Hematopoietic multipotent progenitor cell treated with erythropoietin and hydrocortisone succinate and interleukin-3 and kit ligand, for 15 days (in vitro differentiated cells): ENCODE results near the gene PDSS2.
"Not testable (repeated sequence)": the region's sequence is repeated elsewhere in the genome, so short reads cannot be mapped to it uniquely, and the experiment has no call there.

Experiments
- DNase-seq: peaks from one replicate; pipeline ENCODE4 v3.0.0-alpha.2; 2015; ENCODE audit warnings: low spot score

Gene PDSS2

DNA sequence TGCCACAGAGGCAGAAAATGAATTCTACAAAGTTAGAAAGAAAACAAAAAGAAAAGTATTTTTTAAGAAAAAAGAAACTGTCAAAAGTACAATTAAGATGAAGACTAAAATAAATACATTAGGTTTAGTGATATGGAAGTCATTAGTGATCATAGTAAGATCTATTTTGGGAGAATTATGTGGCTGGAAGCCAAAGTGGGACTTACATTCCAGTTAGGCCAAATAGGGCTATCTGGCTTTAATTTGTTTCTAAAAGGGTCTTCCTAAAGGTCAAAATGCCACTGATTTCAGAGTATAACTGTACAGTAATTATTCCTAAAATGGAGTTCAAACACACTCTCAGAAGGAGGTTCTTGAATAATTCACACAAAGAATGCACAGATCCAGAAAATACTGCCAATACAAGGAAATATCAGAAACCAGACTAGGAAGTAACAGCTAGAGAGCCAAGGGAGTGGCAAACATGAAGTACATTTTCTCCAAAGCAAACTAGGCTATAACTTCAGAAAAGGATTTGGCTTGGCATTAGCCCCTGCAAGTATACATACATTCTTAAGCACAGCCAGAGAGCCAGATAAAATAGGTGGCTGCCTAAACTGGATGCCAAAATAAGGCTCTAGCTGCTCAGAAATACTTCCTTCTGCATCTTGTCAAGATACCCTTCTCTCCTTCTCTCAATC, 45.3 kb downstream of the PDSS2 start:
- no peak for DNase-seq

DNA sequence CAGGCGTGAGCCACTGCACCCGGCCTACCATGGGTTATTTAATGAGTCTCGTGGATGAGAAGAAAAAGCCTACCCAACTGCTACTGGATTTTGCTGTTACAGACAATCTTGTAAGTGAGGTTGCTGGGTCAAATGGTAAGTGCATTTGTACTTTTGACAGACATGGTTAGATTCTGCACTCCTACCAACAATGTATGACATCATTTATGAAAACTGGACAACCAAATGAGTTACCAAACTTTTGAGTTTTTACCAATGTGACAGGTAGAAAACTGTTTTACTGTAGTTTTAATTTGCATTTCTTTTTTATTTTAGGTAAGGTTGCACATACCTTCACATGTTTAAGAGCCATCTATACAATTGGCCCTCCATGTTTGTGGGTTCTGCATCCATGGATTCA, 48.2 kb downstream of the PDSS2 start:
- no peak for DNase-seq

DNA sequence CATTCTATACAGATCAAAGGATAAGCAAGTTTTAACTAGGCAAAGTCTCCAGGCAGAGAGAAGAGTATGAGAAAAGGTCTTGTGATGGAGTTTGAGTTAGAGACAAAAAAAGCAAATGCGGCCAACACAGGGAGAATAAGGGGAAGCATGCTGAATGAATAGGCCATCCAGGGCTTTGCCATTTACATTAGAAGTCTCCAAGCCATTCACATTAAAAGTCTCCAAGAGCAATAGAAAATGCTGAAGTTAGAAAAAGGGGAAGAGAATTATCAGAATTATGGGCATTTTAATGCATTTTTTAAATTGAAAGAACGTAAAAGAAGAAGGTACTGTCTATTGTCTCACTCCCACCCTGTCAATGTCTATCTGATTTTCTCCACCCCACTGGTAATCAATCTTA, 49.4 kb downstream of the PDSS2 start:
- DNase-seq: no peak

DNA sequence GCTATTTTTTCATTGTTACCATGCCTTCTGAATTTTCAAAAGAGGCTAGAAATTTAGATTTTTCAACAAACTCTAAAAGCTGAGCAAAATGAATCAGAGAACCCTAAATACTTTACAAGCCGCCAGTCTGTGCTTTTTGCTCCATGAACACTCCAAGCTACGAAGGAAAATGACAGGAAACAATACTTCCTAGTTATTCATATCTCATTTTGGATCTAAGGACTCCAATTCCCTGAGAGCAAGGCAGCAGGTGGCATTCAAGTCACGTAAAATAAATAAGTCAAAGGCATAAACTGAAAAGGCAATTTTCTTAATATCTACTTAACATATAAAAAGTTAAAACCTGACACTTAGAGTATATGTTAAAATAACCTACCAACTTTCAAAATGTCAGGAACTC, 50.6 kb downstream of the PDSS2 start:
- no peak for DNase-seq

DNA sequence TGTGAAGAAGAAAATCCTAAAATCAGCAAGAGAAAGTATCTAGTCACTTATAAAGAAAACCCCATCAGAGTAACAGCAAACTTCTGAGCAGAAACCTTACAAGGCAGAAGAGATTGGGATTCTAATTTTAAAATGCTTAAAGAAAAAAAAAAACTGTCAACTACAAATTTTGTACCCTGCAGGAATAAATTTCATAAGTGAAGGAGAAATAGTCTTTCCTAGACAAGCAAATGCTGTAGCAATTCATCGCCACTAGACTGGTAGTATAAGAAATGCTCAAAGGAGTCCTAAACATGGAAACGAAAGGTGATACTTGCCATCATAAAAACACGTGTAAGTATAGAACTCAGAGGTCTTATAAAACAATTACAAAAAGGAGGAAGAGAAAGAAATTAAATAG, 54.4 kb downstream of the PDSS2 start:
- DNase-seq: no peak

DNA sequence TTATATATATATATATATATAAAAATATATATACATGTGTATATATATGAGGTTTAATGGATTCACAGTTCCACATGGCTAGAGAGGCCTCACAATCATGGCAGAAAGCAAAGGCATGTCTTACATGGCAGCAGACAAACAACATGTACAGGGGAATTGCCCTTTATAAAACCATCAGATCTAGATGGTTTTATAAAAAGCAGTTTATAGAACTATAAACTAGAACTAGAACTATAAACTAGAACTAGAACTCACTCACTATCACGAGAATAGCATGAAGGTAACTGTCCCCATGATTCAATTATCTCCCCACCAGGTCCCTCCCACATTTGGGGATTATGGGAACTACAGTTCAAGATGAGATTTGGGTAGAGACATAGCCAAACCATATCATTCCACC, 56.8 kb downstream of the PDSS2 start:
- no peak for DNase-seq

DNA sequence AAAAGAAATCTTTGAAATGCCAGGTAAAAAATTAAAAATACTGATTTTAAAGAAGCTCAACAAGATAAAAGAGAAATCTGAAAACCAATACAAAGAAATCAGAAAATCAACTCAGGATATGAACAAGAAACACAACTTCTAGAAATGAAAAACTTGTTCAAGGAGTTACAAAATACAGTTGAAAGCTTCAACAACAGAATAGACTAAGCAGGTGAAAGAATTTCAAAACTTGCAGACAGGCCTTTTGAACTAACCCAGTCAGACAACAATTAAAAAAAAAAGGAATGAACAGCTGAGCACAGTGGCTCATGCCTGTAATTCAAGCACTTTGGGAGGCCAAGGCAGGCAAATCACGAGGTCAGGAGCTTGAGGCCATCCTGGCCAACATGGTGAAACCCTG, 57.8 kb downstream of the PDSS2 start:
- no peak for DNase-seq

DNA sequence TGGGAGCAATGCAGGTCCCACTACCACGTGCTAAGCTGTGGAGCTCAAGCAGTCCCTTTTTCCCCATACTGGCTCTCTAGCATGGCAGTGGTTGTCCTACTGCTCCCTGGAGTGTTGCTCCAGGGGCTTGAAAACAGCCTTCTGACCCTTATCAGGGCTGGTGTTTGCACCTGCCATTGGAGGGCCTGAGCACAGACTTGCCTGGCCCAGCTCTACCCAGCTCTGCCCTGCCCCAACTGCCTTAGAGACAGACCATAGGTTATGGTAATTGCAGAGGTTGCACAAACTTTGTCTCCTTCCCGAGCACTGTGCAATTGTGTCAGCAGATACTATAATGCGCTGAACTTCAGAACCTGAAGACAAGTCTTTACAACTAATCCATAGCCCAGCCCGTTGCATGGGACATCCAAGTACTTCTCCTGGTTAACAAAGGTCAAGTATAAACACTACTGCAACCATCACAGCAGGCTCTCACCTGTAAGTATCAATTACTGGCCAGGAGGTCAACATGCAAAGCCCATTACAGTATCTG, 58.7 kb downstream of the PDSS2 start:
- DNase-seq: no peak

DNA sequence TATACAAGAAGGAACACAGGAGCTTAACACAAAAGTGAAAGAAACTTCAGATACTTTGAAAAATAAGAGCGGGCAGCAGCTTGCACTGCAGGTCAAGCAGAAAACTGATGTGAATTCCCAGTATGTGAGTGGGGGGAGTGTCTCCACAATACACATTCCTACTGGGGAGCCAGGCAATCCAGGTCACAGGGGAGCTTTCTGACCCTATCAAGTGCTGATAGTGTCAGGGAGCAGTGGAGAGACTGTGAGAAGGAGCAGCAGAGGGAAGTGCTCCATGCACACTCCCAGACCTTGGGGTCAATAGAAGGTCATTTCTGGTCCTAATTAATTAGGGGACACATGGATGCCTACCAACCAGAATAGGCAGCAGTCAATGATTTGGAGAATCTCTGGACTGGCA, 59.4 kb downstream of the PDSS2 start:
- no peak for DNase-seq

DNA sequence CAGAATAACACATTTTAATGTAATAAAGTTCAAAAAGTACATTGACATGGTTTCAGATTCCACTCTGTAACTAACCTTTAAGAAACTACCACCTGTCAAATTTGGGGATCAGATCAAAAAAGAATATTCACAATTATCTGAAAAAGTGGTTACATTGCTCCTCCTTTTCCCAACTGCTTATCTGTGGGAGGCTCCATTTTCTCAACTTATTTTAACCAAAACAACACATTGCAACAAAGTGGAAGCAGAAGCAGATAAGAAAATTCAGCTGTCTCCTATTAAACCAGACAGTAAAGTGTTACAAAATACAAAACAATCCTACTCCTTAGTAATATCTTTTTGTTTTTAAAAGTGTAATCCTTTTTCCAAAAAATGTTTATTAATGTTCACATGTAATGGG, 61.4 kb downstream of the PDSS2 start:
- DNase-seq: no peak

DNA sequence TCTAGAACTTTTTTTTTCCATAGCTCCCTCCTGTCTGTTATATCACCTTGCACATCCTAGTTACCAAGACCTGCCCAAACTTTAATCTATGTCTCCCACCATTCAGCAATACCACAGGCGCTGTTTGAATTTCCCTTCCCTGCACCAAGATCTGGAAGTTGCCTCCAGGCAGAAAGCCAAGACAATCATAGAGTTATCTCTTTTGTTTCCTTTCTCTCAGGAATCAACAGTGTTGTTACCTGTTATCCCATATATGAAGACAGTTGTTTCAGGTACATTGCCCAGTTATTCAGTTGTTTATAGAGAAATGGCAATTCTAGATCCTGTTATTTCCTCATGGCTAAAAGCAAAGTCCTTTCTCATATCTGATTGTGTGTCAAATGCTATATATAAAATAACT, 63.2 kb downstream of the PDSS2 start:
- DNase-seq: no peak

DNA sequence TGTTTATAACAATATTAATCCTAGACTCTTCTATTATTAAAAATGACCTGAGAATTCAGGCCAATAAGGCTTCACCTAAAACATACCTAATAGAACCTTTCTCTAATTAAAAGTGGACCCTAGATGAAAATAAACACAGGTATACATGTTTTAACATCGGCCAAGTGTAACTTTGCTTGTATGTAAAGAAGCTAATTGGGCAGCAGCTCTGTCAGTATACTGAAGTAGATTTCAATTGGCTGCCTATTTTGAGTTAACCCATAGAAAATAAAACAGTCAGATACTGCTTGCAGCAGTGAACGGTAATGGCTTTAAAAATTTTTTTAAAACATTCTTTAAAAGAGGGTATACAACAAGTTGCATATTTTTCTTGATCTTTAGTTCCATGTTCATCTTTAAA, 67.3 kb downstream of the PDSS2 start:
- no peak for DNase-seq

DNA sequence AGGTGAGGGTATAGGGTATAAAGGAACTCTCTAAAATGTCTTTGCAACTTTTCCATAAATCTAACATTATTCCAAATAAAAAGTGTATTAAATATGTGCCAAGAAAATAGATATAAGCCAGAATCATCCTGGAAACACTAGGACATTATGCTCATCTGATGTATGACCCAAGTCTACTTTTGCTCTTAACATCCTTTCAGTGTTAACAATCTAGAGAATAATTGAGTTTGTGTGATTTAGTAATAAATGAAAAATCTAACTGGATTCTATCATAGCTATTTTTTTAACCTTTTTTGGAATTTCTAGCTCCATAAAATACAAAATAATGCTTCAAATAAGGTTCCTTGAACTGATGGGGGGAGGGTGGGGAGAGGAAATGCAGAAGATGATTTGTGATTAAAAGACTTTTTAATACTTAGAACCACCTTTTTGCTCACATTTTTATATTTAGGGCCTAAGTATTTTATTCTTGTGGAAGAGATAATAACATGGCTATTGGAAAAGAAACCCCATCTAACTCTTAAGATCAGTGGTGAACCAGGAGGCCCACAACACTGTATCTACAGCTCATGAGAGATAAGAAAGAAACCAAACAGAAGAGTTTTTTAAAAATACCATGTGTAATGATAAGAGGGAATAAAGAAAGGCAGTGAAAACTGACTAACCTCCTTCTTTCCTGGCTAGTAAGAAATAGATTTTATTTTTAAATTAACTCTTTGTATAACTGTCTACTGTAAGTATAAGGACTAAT, 68.5 kb downstream of the PDSS2 start:
- DNase-seq: no peak

DNA sequence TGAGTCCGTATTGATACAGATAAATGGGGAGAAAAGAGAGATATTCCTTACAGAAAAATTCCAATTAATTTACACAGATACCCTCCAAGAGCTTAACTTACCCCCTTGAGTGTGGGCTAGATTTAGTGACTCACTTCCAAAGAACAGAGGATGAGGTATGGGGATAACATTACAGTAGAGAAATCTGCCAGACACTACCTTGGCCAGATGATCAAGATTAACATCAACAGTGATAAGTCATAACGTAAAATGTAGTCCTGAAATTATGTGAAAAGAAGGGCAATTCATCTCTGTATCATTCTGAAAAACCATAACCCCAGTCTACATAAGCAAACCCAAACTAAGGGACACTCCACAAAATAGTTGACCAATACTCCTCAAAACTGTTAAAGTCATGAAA, 69.3 kb downstream of the PDSS2 start:
- no peak for DNase-seq

DNA sequence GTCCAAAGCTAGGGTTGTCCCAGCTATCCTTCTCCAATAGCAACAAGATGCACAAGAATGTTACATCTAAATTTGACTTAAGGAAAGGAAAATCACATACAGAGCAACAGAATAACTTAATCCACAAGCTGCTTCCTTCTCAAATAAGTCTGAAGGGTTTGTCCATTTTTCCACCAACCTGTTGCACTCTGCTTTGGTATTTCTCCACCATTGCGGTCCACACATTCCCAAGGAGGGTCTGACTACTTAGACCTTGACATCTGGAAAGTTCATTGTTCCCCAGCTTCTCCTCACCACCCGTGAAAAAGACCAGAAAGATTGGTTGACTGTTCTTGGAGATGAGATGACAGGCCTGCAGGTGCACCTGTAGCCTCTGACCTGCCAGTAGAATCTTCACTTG, 72.5 kb downstream of the PDSS2 start:
- no peak for DNase-seq

DNA sequence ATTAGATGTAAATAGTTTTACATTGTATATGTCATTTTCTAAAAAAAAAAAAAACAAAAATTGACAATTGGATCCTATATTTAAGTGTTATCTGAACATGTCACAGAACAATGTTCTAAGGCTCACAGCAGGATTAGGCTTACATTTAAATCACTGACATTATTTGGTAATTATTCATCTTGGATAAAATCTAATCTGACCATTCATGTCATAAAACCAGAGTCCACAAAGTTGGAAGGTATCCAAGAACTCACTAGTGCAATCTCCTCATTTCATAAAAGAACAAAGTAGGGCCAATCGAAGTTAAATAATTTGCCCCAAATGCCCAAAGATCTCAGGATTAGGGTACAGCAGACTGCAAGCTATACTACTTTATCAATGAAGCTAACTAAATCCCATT, 73.0 kb downstream of the PDSS2 start:
- DNase-seq: no peak

DNA sequence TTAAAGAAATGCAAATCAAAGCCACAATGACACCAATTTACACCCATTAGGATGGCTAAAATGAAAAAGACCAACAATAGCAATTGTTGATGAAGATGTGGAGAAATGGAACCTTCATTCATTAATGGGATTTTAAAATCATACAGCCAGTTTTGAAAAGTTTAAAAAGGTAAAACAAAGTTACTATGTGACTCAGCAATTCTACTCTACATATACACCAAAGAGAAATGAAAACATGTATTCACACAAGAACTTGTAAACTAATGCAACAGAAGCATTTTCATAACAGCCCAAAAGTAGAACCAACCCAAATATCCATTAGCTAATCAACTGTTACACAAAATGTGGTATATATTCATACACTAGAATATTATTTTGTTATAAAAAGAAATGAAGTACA, 75.7 kb downstream of the PDSS2 start:
- DNase-seq: no peak

DNA sequence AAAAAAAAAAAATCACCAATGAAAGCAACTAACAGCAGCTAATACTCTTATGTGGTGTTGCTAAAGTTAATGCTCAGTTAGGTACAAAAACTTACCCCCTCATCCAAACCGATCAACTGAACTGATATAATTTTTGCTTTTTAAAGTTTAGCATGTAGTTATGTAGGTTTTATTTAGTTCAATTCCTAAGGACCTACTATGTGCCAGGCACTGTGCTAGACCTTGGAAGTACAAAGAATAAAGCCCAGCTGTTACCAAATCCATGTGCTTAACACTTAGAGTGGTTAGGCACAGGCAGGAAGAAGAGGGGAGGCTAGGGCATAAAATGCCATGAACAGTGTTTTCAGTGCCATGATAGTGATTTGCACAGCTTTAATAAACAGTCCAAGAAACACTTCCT, 85.1 kb downstream of the PDSS2 start:
- DNase-seq: no peak

DNA sequence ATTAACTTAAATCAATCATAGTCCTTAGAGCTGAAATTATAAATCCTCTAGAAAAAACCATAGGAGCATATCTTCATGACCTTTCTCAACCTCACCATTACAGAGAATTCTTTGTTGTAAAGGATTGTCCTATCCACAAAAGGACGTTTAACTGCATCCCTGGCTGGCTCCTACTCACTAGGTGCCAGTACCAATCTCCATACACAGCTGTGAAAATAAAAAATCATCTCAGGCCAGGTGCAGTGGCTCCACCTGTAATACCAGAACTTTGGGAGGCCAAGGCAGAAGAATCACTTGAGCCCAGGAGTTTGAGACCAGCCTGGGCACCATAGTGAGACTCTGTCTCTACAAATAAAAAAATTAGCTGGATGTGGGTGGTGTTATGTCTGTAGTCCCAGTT, 89.9 kb downstream of the PDSS2 start:
- DNase-seq: no peak

DNA sequence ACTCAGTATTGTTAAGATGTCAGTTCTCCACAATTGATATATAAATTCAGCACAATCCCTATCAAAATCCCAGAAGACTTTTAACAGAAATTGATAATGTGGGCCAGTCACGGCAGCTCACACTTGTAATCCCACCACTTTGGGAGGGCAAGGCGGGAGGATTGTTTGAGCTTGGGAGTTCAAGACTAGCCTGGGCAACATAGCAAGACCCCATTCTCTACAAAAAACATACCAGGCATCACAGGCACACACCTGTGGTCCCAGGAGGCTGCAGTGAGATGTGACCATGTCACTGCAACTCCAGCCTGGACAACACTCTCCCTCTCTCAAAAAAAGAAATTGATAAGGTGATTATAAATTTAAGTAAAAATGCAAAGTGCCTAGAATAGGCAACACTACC, 90.9 kb downstream of the PDSS2 start:
- DNase-seq: no peak

DNA sequence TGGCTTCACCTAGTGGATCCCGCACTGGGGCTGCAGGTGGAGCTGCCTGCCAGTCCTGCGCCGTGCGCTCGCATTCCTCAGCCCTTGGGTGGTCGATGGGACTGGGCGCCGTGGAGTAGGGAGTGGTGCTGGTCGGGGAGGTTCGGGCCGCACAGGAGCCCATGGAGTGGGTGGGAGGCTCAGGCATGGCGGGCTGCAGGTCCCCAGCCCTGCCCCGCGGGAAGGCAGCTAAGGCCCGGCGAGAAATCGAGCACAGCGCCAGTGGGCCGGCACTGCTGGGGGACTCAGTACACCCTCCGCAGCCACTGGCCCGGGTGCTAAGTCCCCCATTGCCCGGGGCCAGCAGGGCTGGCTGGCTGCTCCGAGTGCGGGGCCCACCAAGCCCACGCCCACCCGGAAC, 95.2 kb downstream of the PDSS2 start:
- DNase-seq: not testable (repeated sequence)

DNA sequence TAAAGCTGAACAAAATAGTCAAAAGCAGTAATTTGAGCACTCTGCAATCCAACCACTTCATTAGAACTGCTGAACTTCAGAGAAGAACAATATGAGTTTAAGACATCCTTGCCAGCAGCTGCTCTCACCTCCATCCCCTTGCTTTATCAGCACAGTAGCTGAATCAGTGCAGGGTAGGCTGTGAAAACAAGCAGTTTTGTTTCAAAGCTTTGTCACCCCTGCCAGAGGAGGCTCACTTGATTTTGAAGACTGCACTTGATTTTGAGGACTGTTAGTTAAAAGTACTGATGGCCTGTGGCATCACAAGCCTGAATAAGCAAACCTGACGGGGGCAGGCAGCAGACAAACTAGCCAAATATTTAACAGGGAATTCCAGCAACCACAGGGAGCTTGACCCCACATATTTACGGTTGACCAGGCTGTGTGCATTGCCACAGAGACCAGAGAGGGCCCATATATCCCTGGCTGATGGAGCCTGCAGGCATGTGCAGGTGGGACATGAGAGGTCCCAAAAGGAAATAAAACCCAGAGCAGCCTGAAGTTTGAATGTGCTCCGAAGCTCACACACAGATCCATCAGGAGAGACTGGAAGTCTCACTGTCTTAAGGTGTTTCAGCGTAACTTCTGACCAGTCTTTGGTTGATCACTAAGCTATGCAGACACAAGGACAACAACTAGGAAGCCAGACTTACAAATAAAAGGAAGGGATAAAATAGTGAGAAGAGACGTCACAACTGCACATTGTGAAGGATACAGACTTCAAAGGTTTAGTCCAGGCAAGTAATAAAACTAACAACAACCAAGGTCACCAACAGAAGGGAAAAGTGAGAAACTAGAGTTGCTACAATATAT, 97.4 kb downstream of the PDSS2 start:
- DNase-seq: no peak

DNA sequence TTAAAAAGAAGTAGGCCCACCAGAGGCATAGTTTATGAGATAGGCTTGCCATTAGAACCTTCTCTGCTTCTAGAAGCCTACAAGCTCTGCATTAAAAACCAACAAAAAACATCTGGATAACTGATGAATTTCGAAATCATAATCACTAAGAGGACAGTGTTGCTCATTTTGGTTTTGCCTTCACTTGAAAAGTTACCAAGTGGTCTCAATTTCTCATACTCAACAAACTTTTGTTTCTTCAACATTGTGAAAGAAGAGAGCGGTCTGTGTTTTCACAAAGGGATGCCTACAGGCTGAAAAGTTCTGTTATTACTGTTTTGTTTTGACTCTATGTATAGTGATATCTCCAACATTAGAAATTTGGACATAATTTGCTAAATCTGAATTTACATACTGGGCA, 98.9 kb downstream of the PDSS2 start:
- no peak for DNase-seq
